Subcutaneous adipose tissue (tissue), 4 donors: ENCODE results near the gene PLXNA4. TPM values are rescaled to one million over a fixed set of nuclear protein-coding genes. Genes with fewer than 3 reads are reported as not detected.

ENCODE experiments used
- CTCF ChIP-seq: fragments of 450-650 bp; IDR thresholded peaks from one replicate; pipeline ENCODE4 v1.5.1; 2016; ENCODE audit warnings: low read depth, mild to moderate bottlenecking, control low read depth, antibody characterized with exemption, moderate library complexity
- total RNA-seq, 4 donors: library from RNA; depleted of rRNA; stranded (reverse); fragments of >200 nt; gene quantifications; one replicate each; pipeline ENCODE4 v1.1.0, GENCODE V29; 2016

PLXNA4 gene
- total RNA-seq, 4 donors from 2014 or later = 30.2 to 112 (median 54.6) TPM

GRCh38 chr7:132423594-132424200, 152.6 kb downstream of the PLXNA4 start:
- TF ChIP-seq CTCF = no peak

GRCh38 chr7:132422502-132423111, 153.7 kb downstream of the PLXNA4 start:
- TF ChIP-seq CTCF = no peak

- TF ChIP-seq CTCF = no peak
Measured at GRCh38 chr7:132420527-132420926, 155.7 kb downstream of the PLXNA4 start.

- TF ChIP-seq CTCF = no peak
Measured at GRCh38 chr7:132419542-132419941, 156.7 kb downstream of the PLXNA4 start.

GRCh38 chr7:132418840-132419239, 157.4 kb downstream of the PLXNA4 start:
- TF ChIP-seq CTCF = no peak

GRCh38 chr7:132417103-132417906, 159.0 kb downstream of the PLXNA4 start:
- no peak for TF ChIP-seq CTCF

GRCh38 chr7:132416395-132416794, 159.9 kb downstream of the PLXNA4 start:
- no peak for TF ChIP-seq CTCF
